NOMO-1 (cell line): ENCODE data around the gene MLXIP.

ENCODE experiments used
- DNase-seq, 2 experiments: peaks; one replicate each; lab custom pipeline; 2025; ENCODE audit not compliant: unreplicated experiment in 2 of 2; lab: John Stamatoyannopoulos, UW

Gene MLXIP

DNA sequence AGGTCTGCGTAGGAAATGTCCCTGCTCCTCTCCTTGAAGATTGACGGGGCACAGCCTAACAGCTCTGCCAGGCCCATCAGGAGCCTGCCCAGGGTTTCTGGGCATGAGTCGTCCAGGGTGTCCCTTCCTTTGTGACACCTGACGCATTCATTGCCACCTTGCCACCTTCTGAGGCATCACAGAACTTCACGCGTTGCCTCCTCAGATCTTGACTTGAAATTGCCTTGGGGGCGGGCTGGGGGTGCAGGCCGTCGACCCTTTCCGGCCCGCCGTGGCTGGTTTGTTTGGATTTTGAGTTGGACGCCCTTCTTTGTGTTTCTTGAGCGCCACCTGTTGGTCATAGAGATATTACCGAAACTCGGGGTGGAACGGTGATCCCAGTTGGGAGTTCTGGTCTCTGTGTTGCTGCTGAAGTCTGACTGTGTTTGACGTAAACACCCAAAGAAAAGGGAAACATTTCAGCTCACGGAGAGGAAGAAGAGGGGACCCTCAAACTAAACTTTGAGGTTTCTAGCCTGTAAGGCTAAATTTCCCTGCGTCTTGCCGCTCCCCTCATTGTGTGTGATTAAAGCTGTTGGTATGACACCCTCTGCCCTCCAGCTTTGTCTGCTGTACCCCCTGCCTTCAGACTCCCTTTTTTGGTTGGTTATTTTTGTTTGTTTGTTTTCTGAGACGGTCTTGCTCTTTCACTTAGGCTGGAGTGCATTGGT lies 44.6 kb downstream of the MLXIP start:
- peak; percentile 20 to 23 for DNase-seq

DNA sequence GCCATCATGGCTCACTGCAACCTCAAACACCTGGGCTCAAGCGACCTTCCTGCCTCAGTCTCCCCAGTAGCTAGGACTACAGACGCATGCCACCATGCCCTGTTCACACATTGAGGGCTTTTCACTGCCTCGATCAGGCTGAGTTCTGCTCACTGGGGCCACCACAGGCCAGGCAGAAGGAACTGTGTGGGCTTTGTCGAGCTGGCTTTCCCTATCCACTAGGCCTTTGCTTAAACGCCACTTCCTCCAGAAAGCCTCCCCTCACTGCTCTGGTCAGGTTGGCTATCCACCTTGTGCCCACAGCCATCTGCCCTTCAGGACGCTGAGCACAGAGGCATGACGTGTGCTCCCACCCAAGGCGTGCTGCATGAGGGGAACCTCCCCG lies 45.2 kb downstream of the MLXIP start:
- no peak for DNase-seq

- DNase-seq, result no peak
These were observed 45.8 kb downstream of the MLXIP start for GRCh38 chr12:122124370-122124769.

- DNase-seq, result no peak
These were observed 47.1 kb downstream of the MLXIP start for GRCh38 chr12:122125452-122126341.

- no peak for DNase-seq
These were observed 47.7 kb downstream of the MLXIP start for GRCh38 chr12:122126342-122126635.

- DNase-seq, result no peak
These were observed 48.4 kb downstream of the MLXIP start for GRCh38 chr12:122126713-122127597.

DNA sequence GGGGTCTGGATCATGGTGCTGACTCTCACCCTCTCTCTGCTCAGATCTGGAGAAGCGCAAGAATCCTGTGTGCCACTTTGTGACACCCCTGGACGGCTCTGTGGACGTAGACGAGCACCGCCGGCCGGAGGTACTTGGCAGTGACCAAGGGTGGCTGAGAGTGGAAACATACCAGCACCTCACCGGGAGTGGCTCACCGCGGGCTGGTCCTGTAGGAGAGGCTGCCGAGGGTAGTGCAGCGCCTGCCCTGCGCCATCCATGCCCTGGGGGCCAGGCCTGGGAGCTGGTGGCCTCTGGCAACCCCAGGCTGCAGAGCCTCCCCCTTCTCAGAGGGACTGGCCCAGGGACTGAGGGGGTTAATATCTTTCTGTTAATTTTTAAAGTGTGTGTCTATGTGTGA lies 49.3 kb downstream of the MLXIP start:
- DNase-seq, result no peak

GRCh38 chr12:122128481-122128880 lies 49.9 kb downstream of the MLXIP start:
- DNase-seq, result no peak

DNA sequence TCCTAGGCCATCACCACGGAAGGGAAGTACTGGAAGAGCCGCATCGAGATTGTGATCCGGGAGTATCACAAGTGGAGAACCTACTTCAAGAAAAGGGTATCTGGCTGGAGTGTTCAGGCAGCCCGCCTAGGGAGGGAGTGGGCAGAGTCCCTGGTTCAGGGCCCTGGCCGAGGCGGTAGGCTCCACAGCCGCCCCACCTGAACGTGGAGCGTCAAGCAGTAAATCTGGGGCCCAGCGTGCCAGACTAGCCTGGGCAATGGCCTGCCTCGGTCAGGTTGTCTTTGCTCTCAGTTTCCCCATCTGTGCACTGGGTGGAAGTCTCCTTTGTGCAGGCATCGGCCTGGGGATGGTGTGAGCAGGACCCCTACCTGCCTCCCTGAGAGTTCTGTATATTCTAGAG lies 50.6 kb downstream of the MLXIP start:
- no peak for DNase-seq

- no peak for DNase-seq
These were observed 51.6 kb downstream of the MLXIP start for GRCh38 chr12:122130150-122130549.

DNA sequence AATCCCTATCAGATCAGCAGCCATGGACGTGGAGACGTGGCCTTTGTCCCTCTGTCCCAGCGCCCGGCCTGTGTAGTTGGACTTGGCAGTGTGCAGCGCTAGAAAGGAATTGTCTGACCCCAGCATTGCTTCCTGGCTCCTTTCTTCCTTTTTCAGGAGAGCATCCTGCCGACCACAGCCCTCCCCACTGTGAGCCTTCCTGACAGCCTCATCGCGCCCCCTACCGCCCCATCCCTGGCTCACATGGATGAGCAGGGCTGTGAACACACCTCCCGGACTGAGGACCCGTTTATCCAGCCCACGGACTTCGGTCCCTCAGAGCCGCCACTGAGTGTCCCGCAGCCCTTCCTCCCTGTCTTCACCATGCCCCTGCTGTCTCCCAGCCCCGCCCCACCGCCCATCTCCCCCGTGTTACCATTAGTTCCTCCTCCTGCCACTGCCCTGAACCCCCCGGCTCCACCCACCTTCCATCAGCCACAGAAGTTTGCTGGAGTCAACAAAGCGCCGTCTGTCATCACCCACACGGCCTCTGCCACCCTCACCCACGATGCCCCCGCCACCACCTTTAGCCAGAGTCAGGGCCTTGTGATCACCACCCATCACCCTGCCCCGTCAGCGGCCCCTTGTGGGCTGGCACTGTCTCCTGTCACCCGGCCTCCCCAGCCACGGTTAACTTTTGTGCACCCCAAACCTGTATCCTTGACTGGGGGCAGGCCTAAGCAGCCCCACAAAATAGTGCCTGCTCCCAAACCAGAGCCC lies 54.8 kb downstream of the MLXIP start:
- no peak for DNase-seq

DNA sequence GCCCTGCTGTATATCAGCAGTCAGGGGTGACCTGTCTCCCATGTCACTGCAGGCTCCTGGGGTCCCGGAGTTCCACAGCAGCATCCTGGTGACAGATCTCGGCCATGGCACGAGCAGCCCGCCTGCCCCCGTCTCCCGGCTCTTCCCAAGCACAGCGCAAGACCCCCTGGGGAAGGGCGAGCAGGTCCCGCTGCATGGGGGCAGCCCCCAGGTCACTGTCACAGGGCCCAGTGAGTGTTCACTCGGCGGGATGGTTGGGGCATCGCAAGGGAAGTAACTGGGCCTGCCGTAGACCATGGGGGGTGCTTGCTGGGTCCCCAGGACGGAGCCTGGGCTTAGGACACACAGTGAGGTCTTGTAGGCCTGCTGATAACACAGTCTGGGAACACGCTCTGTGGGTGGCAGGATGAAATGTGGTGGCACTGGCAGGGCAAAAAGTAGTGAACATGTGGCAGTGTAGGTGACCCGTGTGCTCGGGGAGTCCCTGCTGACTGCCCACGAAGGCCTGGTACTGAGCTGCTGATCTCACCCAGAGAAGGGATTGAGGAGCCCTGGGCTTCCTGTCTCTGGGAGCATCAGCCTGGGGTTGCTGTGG lies 57.0 kb downstream of the MLXIP start:
- DNase-seq, result no peak

- no peak for DNase-seq
These were observed 58.7 kb downstream of the MLXIP start for GRCh38 chr12:122137229-122137628.

GRCh38 chr12:122137681-122138080 lies 59.1 kb downstream of the MLXIP start:
- DNase-seq, result no peak

GRCh38 chr12:122138181-122138580 lies 59.6 kb downstream of the MLXIP start:
- DNase-seq, result no peak

DNA sequence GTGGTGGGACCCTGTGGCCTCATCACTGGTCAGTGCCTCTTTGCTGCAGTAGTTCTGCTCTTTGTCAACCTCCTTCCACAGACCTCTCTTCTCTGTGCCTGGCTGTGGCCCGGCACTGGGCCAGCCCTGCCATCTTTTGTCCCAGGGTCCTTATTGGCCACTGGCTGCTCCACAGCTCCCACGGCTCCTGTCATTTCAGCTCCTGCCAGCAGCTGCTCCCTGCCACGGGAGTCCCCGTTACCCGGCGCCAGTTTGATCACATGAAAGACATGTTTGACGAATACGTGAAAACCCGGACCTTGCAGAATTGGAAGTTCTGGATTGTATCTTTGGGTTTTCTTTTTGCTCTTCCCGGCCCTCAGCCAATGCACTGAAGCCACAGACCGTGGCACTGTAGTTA lies 60.1 kb downstream of the MLXIP start:
- no peak for DNase-seq

DNA sequence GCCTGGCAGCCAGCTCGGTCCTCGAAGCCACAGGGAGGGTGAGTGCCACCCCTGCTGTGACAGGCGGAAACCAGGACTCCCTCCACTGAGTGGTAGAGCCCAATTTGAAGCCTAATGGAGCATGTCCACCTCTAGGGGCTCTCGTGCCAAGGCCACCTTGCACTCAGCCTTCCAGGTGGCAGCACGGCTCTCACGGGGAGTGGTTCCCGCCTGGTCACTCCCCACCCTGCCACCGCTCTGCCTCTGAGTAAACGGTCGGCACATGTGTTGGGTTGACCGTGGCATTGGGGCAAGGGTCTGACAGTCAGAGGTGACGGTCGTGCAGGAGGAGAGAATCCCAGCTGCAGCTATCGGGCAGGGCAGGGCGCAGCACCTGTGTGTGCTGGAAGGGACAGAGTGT lies 60.7 kb downstream of the MLXIP start:
- DNase-seq, result no peak

DNA sequence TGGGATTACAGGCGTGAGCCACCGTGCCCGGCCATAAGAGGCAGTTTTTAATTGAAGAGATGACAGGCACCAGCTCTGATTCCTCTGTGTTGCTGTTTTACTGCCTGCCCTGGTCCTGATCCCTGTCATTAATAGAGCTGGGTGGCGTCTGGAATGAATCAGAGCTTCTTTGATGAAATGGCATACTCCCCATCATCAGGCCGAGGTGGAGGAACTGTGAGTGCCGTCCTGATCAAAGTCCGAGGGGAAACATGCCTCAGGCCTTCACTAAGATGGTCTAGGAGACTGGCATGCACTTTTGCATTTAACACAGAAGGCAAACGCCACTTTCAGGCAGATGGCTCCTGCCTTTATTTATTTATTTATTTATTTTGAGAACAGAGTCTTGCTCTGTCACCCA lies 61.4 kb downstream of the MLXIP start:
- no peak for DNase-seq

- no peak for DNase-seq
These were observed 62.1 kb downstream of the MLXIP start for GRCh38 chr12:122140467-122141257.
